GM12865 (cell line): Measurements from ENCODE around the gene L1CAM.

Experiments used
- DNase-seq: peaks from one replicate; pipeline ENCODE4 v3.0.0; 2010; ENCODE audit warnings: low read depth
- H3K4me3 ChIP-seq: 2 replicates; pipeline ENCODE4 v1.5.1; 2011; ENCODE audit warnings: mild to moderate bottlenecking, low read depth, low read length, control low read depth
- TF ChIP-seq, protein P1 (sequence below): IDR thresholded peaks from 2 replicates; pipeline ENCODE4 v1.5.1; 2011; ENCODE audit warnings: low read length, control low read depth, low read depth, inconsistent platforms; ENCODE audit not compliant: insufficient read depth; ENCODE audit errors: missing control alignments

L1CAM gene

DNA sequence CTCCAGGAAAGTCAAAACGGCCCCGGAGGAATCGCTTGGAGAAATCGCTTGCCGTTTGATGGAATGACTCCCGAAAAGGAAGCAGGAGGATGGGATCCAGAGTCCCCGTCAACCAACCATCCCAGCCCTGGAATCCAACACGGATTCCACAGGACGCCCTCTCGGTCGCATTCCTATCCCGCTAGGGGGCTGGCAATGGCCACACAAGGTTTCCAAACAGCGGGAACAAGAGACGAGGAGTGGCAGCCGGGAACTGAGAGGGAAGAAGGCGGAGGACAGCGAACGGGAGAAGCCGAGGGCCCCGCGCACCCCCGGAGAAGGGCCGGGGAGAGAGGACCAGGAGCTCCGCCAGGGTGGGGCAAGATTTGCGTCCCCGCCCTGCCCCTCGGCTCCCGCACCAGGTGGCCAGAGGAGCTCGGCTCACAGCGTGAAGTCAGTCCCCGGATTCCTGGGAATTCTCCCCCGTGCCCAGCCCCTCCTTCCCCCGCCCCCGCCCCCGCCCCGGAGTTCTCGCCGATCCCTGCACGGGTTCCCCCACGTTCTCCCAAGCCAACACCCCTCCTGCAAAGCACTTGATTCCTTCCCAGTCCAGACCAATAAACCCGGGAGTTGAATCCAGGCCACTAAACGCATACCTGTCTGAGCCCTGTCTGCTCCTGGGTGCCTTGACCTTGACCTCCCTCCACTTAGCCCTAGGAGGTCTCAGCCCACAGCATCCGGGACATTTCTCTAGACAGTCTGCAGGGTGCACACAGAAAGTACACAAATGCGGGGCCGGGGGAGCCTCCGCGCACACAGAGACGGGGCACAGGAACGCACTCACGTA is 57.0 kb downstream of the L1CAM start:
- DNase-seq, result no peak
- TF ChIP-seq, protein P1, sequence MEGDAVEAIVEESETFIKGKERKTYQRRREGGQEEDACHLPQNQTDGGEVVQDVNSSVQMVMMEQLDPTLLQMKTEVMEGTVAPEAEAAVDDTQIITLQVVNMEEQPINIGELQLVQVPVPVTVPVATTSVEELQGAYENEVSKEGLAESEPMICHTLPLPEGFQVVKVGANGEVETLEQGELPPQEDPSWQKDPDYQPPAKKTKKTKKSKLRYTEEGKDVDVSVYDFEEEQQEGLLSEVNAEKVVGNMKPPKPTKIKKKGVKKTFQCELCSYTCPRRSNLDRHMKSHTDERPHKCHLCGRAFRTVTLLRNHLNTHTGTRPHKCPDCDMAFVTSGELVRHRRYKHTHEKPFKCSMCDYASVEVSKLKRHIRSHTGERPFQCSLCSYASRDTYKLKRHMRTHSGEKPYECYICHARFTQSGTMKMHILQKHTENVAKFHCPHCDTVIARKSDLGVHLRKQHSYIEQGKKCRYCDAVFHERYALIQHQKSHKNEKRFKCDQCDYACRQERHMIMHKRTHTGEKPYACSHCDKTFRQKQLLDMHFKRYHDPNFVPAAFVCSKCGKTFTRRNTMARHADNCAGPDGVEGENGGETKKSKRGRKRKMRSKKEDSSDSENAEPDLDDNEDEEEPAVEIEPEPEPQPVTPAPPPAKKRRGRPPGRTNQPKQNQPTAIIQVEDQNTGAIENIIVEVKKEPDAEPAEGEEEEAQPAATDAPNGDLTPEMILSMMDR, result no peak
- H3K4me3 ChIP-seq, result no peak overlapping the region

DNA sequence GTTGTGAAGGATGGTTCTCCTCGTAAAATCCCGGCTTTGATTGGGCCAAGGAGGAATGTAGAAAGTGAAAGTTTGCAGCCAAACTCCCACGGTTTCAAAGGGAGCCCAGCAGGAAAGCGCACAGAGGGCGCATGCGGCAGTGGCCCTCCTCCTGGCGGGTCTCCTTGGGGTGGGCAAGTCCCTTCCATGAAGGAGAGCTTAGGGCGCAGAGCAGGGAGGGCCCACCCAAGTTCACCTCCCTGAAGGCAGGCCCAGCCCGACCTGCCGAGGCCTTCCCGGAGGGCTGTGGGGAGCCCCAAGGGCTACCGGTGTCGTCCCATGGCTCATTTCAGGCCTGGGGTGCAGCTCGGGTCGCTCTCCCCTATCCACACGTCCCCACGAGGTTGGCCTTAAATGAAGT is 57.7 kb downstream of the L1CAM start:
- DNase-seq, result no peak
- TF ChIP-seq, protein P1, result no peak
- H3K4me3 ChIP-seq, result no peak overlapping the region

DNA sequence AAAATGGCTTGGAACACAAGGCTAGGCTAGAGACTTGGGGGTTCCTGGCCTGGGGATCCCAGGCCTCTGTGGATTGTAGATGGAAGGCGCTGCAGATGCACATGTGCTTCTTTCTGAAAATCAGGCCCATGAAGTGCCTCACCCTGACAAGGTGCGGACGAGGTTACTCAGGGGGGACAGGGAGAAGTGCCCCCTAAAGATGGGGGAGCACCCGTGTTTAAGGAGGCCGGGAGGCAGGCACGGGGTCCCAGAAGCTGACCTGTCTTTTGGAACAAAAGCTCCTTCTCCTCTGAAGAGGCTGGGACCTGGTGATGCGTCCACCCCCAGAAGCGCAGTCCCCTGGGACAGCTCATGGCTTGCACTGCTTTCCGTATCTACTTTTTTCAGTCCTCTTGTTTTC is 58.1 kb downstream of the L1CAM start:
- TF ChIP-seq, protein P1, result no peak
- DNase-seq, result no peak
- no peak overlapping the region for H3K4me3 ChIP-seq

DNA sequence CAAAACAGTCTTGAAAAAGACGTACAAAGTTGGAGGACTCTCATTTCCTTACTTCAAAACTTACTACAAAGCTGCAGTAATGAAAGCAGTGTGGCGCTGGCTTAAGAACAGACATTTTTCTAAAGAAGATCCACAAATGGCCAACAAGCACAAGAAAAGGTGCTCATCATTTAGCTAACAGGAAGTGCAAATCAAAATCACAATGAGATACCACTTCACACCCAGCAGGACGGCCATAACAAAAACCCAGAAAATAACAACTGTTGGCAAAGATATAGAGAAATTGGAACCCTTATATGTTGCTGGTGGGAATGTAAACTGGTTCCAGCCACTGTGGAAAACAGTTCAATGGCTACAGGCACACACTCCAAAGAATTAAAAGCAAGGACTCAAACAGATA is 59.0 kb downstream of the L1CAM start:
- DNase-seq, result no peak
- no peak overlapping the region for H3K4me3 ChIP-seq
- TF ChIP-seq, protein P1, result no peak

DNA sequence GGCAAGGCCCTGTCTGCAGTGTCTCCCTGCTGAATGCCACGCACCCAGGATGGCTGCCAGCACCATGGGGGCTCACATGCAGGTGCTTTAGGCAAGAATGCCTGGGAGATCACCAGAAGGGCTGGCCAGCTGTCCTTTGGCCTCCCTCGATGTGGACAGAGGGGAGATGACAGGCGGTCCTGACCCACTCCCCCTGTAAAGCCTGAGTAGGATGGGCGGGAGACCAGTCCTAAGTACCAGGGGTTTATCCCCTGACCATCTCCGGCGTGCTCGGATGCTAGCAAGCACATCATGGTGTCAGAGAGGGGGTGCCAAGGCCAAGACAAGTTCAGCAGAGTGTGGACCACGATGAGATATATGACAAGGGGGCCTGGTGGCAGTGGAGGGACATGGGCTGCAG is 60.9 kb downstream of the L1CAM start:
- DNase-seq, result no peak
- TF ChIP-seq, protein P1, result no peak
- H3K4me3 ChIP-seq, result no peak overlapping the region

DNA sequence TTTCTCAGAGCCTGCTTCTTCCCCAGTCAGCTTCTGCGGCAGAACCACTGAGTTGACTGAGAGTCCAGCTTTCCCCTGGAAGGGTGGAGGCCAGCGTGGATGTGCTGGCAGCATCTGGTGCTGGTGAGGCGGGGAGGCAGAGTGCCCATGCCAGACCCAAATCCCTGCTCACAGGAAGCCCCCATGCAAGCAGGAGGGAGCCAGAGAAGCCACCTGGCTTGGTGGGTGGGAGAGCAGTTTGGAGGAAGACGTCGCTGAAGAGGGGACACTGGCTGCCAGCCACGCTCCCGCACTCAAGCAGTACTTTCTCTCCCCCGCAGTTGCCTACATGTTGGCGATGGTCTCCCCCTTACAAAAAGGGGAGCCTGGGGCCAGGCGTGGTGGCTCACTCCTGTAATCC is 61.6 kb downstream of the L1CAM start:
- H3K4me3 ChIP-seq, result no peak overlapping the region

More for the DNA sequence above, 61.6 kb downstream of the L1CAM start:
- DNase-seq, result no peak
- TF ChIP-seq, protein P1, result no peak
